K562 (cell line): Measurements from ENCODE around the gene SLC26A8. TPM values are rescaled to one million over a fixed set of nuclear protein-coding genes. Genes with fewer than 3 reads are reported as not detected.

ENCODE experiments used
- polyA plus RNA-seq, 8 experiments: library from polyadenylated mRNA; depleted of rRNA in 4 of 8; stranded (reverse) in 5 of 8; unstranded in 3 of 8; fragments of >200 nt; fragmentation: Nextera tagmentation in 2 of 8; fragmentation: Illumina TruSeq in 1 of 8; extraction: Ambion mirVana in 2 of 8; extraction: Trizol in 1 of 8; gene quantifications; 2 replicates each; pipeline versions ENCODE4 v1.2.1 to v1.2.3, GENCODE V29; 2011 to 2014; ENCODE audit warnings: inconsistent platforms in 1 of 8, missing spikeins in 1 of 8
- total RNA-seq, 7 experiments: library from RNA; depleted of rRNA in 6 of 7; stranded (reverse); fragments of >200 nt in 6 of 7; fragmentation: Illumina TruSeq in 2 of 7; extraction: Trizol in 2 of 7; gene quantifications; 2 replicates each; pipeline versions ENCODE4 v1.2.1 to v1.2.3, GENCODE V29; 2011 to 2021; ENCODE audit warnings: low replicate concordance in 1 of 7

Gene SLC26A8
- total and polyA plus RNA-seq, 9 of the 15 experiments (the other 6 are each of a cell fraction or from before 2014, with no cell fraction given) = not detected

Other genes with a start within 250 kb of the SLC26A8 start
Only the 7 nearest of the 9 such genes appear.
- not detected in 2 replicates for gene CLPSL1, start 243.6 kb downstream of the SLC26A8 start, total RNA-seq (2014; rRNA removed)
- gene CLPSL1, start 243.6 kb downstream of the SLC26A8 start, total RNA-seq (2014; rRNA removed; fragmentation: Illumina TruSeq; extraction: Trizol) = not detected in 2 replicates
- gene CLPSL1, start 243.6 kb downstream of the SLC26A8 start, total RNA-seq (2015; rRNA removed; fragmentation: Illumina TruSeq; extraction: Trizol) = not detected in 2 replicates
- not detected in 2 replicates for gene CLPSL1, start 243.6 kb downstream of the SLC26A8 start, total RNA-seq (2021)
- not detected in 2 replicates for gene CLPSL1, start 243.6 kb downstream of the SLC26A8 start, polyA plus RNA-seq (2011; rRNA removed)
- gene CLPSL1, start 243.6 kb downstream of the SLC26A8 start, polyA plus RNA-seq (2014; fragmentation: Illumina TruSeq; extraction: Trizol) = not detected in 2 replicates
- gene CLPSL1, start 243.6 kb downstream of the SLC26A8 start, polyA plus RNA-seq (2014; fragmentation: Nextera tagmentation; extraction: Ambion mirVana) = not detected
- gene CLPSL1, start 243.6 kb downstream of the SLC26A8 start, polyA plus RNA-seq (2014; rRNA removed) = not detected in 2 replicates
- gene CLPS, start 227.3 kb downstream of the SLC26A8 start, total RNA-seq (2014; rRNA removed) = not detected in 2 replicates
- not detected in 2 replicates for gene CLPS, start 227.3 kb downstream of the SLC26A8 start, total RNA-seq (2014; rRNA removed; fragmentation: Illumina TruSeq; extraction: Trizol)
- not detected in 2 replicates for gene CLPS, start 227.3 kb downstream of the SLC26A8 start, total RNA-seq (2015; rRNA removed; fragmentation: Illumina TruSeq; extraction: Trizol)
- gene CLPS, start 227.3 kb downstream of the SLC26A8 start, total RNA-seq (2021) = 2.4 and 2.9 TPM in 2 replicates
- not detected in 2 replicates for gene CLPS, start 227.3 kb downstream of the SLC26A8 start, polyA plus RNA-seq (2011; rRNA removed)
- gene CLPS, start 227.3 kb downstream of the SLC26A8 start, polyA plus RNA-seq (2014; fragmentation: Illumina TruSeq; extraction: Trizol) = not detected in 2 replicates
- gene CLPS, start 227.3 kb downstream of the SLC26A8 start, polyA plus RNA-seq (2014; fragmentation: Nextera tagmentation; extraction: Ambion mirVana) = not detected
- gene CLPS, start 227.3 kb downstream of the SLC26A8 start, polyA plus RNA-seq (2014; rRNA removed) = not detected in 2 replicates
- gene LHFPL5, start 219.3 kb downstream of the SLC26A8 start, total RNA-seq (2014; rRNA removed) = not detected in 2 replicates
- not detected in 2 replicates for gene LHFPL5, start 219.3 kb downstream of the SLC26A8 start, total RNA-seq (2014; rRNA removed; fragmentation: Illumina TruSeq; extraction: Trizol)
- gene LHFPL5, start 219.3 kb downstream of the SLC26A8 start, total RNA-seq (2015; rRNA removed; fragmentation: Illumina TruSeq; extraction: Trizol) = not detected in 2 replicates
- gene LHFPL5, start 219.3 kb downstream of the SLC26A8 start, total RNA-seq (2021) = not detected in 2 replicates
- not detected in 2 replicates for gene LHFPL5, start 219.3 kb downstream of the SLC26A8 start, polyA plus RNA-seq (2011; rRNA removed)
- not detected in 2 replicates for gene LHFPL5, start 219.3 kb downstream of the SLC26A8 start, polyA plus RNA-seq (2014; fragmentation: Illumina TruSeq; extraction: Trizol)
- gene LHFPL5, start 219.3 kb downstream of the SLC26A8 start, polyA plus RNA-seq (2014; fragmentation: Nextera tagmentation; extraction: Ambion mirVana) = not detected
- gene LHFPL5, start 219.3 kb downstream of the SLC26A8 start, polyA plus RNA-seq (2014; rRNA removed) = not detected in 2 replicates
- 150 and 159 TPM in 2 replicates for gene SRPK1, start 103.5 kb downstream of the SLC26A8 start, total RNA-seq (2014; rRNA removed)
- 185 and 195 TPM in 2 replicates for gene SRPK1, start 103.5 kb downstream of the SLC26A8 start, total RNA-seq (2014; rRNA removed; fragmentation: Illumina TruSeq; extraction: Trizol)
- 164 and 183 TPM in 2 replicates for gene SRPK1, start 103.5 kb downstream of the SLC26A8 start, total RNA-seq (2015; rRNA removed; fragmentation: Illumina TruSeq; extraction: Trizol)
- 155 and 160 TPM in 2 replicates for gene SRPK1, start 103.5 kb downstream of the SLC26A8 start, total RNA-seq (2021)
- gene SRPK1, start 103.5 kb downstream of the SLC26A8 start, polyA plus RNA-seq (2011; rRNA removed) = 95.8 and 140 TPM in 2 replicates
- 134 and 167 TPM in 2 replicates for gene SRPK1, start 103.5 kb downstream of the SLC26A8 start, polyA plus RNA-seq (2014; fragmentation: Illumina TruSeq; extraction: Trizol)
- gene SRPK1, start 103.5 kb downstream of the SLC26A8 start, polyA plus RNA-seq (2014; fragmentation: Nextera tagmentation; extraction: Ambion mirVana) = 100 to 1,000 TPM in 1 of 2 experiments, 10 to 100 TPM in 1; 99.6 to 164 TPM
- gene SRPK1, start 103.5 kb downstream of the SLC26A8 start, polyA plus RNA-seq (2014; rRNA removed) = 116 and 135 TPM in 2 replicates
- gene MAPK14, start 3.2 kb upstream of the SLC26A8 start, total RNA-seq (2014; rRNA removed) = 27.8 and 34.0 TPM in 2 replicates
- 41.5 and 42.5 TPM in 2 replicates for gene MAPK14, start 3.2 kb upstream of the SLC26A8 start, total RNA-seq (2014; rRNA removed; fragmentation: Illumina TruSeq; extraction: Trizol)
- gene MAPK14, start 3.2 kb upstream of the SLC26A8 start, total RNA-seq (2015; rRNA removed; fragmentation: Illumina TruSeq; extraction: Trizol) = 41.9 and 44.9 TPM in 2 replicates
- 37.2 and 45.4 TPM in 2 replicates for gene MAPK14, start 3.2 kb upstream of the SLC26A8 start, total RNA-seq (2021)
- 57.9 and 62.7 TPM in 2 replicates for gene MAPK14, start 3.2 kb upstream of the SLC26A8 start, polyA plus RNA-seq (2011; rRNA removed)
- 31.3 and 35.5 TPM in 2 replicates for gene MAPK14, start 3.2 kb upstream of the SLC26A8 start, polyA plus RNA-seq (2014; fragmentation: Illumina TruSeq; extraction: Trizol)
- gene MAPK14, start 3.2 kb upstream of the SLC26A8 start, polyA plus RNA-seq (2014; fragmentation: Nextera tagmentation; extraction: Ambion mirVana) = 10 to 100 TPM in 1 of 2 experiments, 1 to 10 TPM in 1; 8.8 to 11.8 TPM
- 30.1 and 32.7 TPM in 2 replicates for gene MAPK14, start 3.2 kb upstream of the SLC26A8 start, polyA plus RNA-seq (2014; rRNA removed)
- 0.36 and 0.57 TPM in 2 replicates for gene MAPK13, start 105.9 kb upstream of the SLC26A8 start, total RNA-seq (2014; rRNA removed)
- 0.11 and 0.16 TPM in 2 replicates for gene MAPK13, start 105.9 kb upstream of the SLC26A8 start, total RNA-seq (2014; rRNA removed; fragmentation: Illumina TruSeq; extraction: Trizol)
- gene MAPK13, start 105.9 kb upstream of the SLC26A8 start, total RNA-seq (2015; rRNA removed; fragmentation: Illumina TruSeq; extraction: Trizol) = 0.30 and 0.43 TPM in 2 replicates
- gene MAPK13, start 105.9 kb upstream of the SLC26A8 start, total RNA-seq (2021) = 0.69 and 0.84 TPM in 2 replicates
- gene MAPK13, start 105.9 kb upstream of the SLC26A8 start, polyA plus RNA-seq (2011; rRNA removed) = 1.3 and 2.0 TPM in 2 replicates
- gene MAPK13, start 105.9 kb upstream of the SLC26A8 start, polyA plus RNA-seq (2014; fragmentation: Illumina TruSeq; extraction: Trizol) = 0.52 and 0.68 TPM in 2 replicates
- gene MAPK13, start 105.9 kb upstream of the SLC26A8 start, polyA plus RNA-seq (2014; fragmentation: Nextera tagmentation; extraction: Ambion mirVana) = under 1 TPM in 1 of 2 experiments, not detected in 1; 0.03 TPM
- 1.00 and 2.3 TPM in 2 replicates for gene MAPK13, start 105.9 kb upstream of the SLC26A8 start, polyA plus RNA-seq (2014; rRNA removed)
- 6.2 and 7.1 TPM in 2 replicates for gene BRPF3, start 172.1 kb upstream of the SLC26A8 start, total RNA-seq (2014; rRNA removed)
- 5.4 and 5.6 TPM in 2 replicates for gene BRPF3, start 172.1 kb upstream of the SLC26A8 start, total RNA-seq (2014; rRNA removed; fragmentation: Illumina TruSeq; extraction: Trizol)
- gene BRPF3, start 172.1 kb upstream of the SLC26A8 start, total RNA-seq (2015; rRNA removed; fragmentation: Illumina TruSeq; extraction: Trizol) = 8.3 and 8.8 TPM in 2 replicates
- 15.7 and 17.4 TPM in 2 replicates for gene BRPF3, start 172.1 kb upstream of the SLC26A8 start, total RNA-seq (2021)
- 8.0 and 9.4 TPM in 2 replicates for gene BRPF3, start 172.1 kb upstream of the SLC26A8 start, polyA plus RNA-seq (2011; rRNA removed)
- 17.9 and 19.3 TPM in 2 replicates for gene BRPF3, start 172.1 kb upstream of the SLC26A8 start, polyA plus RNA-seq (2014; fragmentation: Illumina TruSeq; extraction: Trizol)
- 1 to 10 TPM; 2.2 to 2.5 TPM for gene BRPF3, start 172.1 kb upstream of the SLC26A8 start, polyA plus RNA-seq (2014; fragmentation: Nextera tagmentation; extraction: Ambion mirVana)
- 11.1 and 12.6 TPM in 2 replicates for gene BRPF3, start 172.1 kb upstream of the SLC26A8 start, polyA plus RNA-seq (2014; rRNA removed)